Right atrium auricular region (tissue), 2 donors: ENCODE data around the gene TRPM3. TPM values are rescaled to one million over a fixed set of nuclear protein-coding genes. Genes with fewer than 3 reads are reported as not detected.

Experiments
- DNase-seq: peaks from one replicate; pipeline ENCODE4 v3.0.0-alpha.2; 2019; ENCODE audit warnings: low spot score
- H3K27ac ChIP-seq, 2 donors: fragments of 200-600 bp; sonication (generic); 1 replicate in 1 of 2; 2 replicates in 1 of 2; pipeline ENCODE4 v1.5.1; 2016 to 2019
- H3K27me3 ChIP-seq, 2 donors: fragments of 200-600 bp; sonication (generic); one replicate each; pipeline versions ENCODE4 v1.5.1 to v1.6.0; 2017 to 2019
- H3K36me3 ChIP-seq: fragments of 200-600 bp; sonication (generic); one replicate; pipeline ENCODE4 v1.5.1; 2016
- H3K4me1 ChIP-seq, 2 donors: fragments of 200-600 bp; sonication (generic); one replicate each; pipeline versions ENCODE4 v1.5.1 to v1.6.0; 2017 to 2019
- H3K4me3 ChIP-seq, 2 donors: fragments of 200-600 bp; sonication (generic); 1 replicate in 1 of 2; 2 replicates in 1 of 2; pipeline ENCODE4 v1.5.1; 2017 to 2019; ENCODE audit warnings: mild to moderate bottlenecking in 1 of 2, moderate library complexity in 1 of 2
- H3K9me3 ChIP-seq, 2 donors: fragments of 200-600 bp; sonication (generic); one replicate each; pipeline ENCODE4 v1.5.1; 2019
- CTCF ChIP-seq, 2 donors: fragments of 200-600 bp; sonication (generic); IDR thresholded peaks; one replicate each; pipeline ENCODE4 v1.5.1; 2019; ENCODE audit warnings: antibody characterized with exemption in 2 of 2
- total RNA-seq, 2 donors: library from RNA; depleted of rRNA; stranded (reverse); fragments of >200 nt; gene quantifications; one replicate each; pipeline ENCODE4 v1.1.0, GENCODE V29; 2016

The TRPM3 gene
- total RNA-seq, 2 donors from 2014 or later, result 0.59 to 1.5 TPM

GRCh38 chr9:70883963-70884793 is 237.2 kb downstream of the TRPM3 start:
- Histone ChIP-seq H3K9me3 (no peaks in the 10 kb centered on the region), H3K27ac (no peak overlapping the region), H3K4me1 (no peaks in the 10 kb centered on the region), H3K4me3 (no peak overlapping the region), H3K27me3 (no peaks in the 10 kb centered on the region), H3K36me3 (no peaks in the 10 kb centered on the region)
- TF ChIP-seq CTCF (IDR thresholded peaks at IDR 0.05), result no peak
- DNase-seq, result no peak

- Histone ChIP-seq H3K4me1 (no peaks in the 10 kb centered on the region), H3K4me3 (no peak overlapping the region), H3K36me3 (no peaks in the 10 kb centered on the region), H3K27ac (no peak overlapping the region), H3K9me3 (no peaks in the 10 kb centered on the region), H3K27me3 (no peaks in the 10 kb centered on the region)
- no peak for DNase-seq
- no peak for TF ChIP-seq CTCF (IDR thresholded peaks at IDR 0.05)
Observed at GRCh38 chr9:70883056-70883455, 238.4 kb downstream of the TRPM3 start.

- no peaks in the 10 kb centered on the region for H3K27me3 ChIP-seq
Observed at GRCh38 chr9:70881333-70881732, 240.1 kb downstream of the TRPM3 start.

GRCh38 chr9:70880535-70880934 is 240.9 kb downstream of the TRPM3 start:
- Histone ChIP-seq H3K27ac (no peak overlapping the region), H3K4me1 (no peaks in the 10 kb centered on the region), H3K27me3 (no peaks in the 10 kb centered on the region), H3K36me3 (no peaks in the 10 kb centered on the region), H3K9me3 (no peaks in the 10 kb centered on the region), H3K4me3 (no peak overlapping the region)
- TF ChIP-seq CTCF (IDR thresholded peaks at IDR 0.05), result no peak
- DNase-seq, result no peak

More at GRCh38 chr9:70881333-70881732, 240.1 kb downstream of the TRPM3 start:
- no peak for DNase-seq
- H3K36me3 ChIP-seq, result no peaks in the 10 kb centered on the region
- no peak for TF ChIP-seq CTCF (IDR thresholded peaks at IDR 0.05)
- H3K4me1 ChIP-seq, result no peaks in the 10 kb centered on the region
- H3K9me3 ChIP-seq, result no peaks in the 10 kb centered on the region
- H3K27ac ChIP-seq, result no peak overlapping the region
- no peak overlapping the region for H3K4me3 ChIP-seq

- no peak overlapping the region for H3K27ac ChIP-seq
- no peaks in the 10 kb centered on the region for H3K27me3 ChIP-seq
- H3K36me3 ChIP-seq, result no peaks in the 10 kb centered on the region
- DNase-seq, result no peak
- no peaks in the 10 kb centered on the region for H3K4me1 ChIP-seq
- no peak overlapping the region for H3K4me3 ChIP-seq
- H3K9me3 ChIP-seq, result no peaks in the 10 kb centered on the region
- TF ChIP-seq CTCF (IDR thresholded peaks at IDR 0.05), result no peak
Observed at GRCh38 chr9:70878576-70878975, 242.8 kb downstream of the TRPM3 start.

- no peak for DNase-seq
- Histone ChIP-seq H3K4me1 (no peaks in the 10 kb centered on the region), H3K9me3 (no peaks in the 10 kb centered on the region), H3K36me3 (no peaks in the 10 kb centered on the region), H3K4me3 (no peak overlapping the region), H3K27ac (no peak overlapping the region), H3K27me3 (no peaks in the 10 kb centered on the region)
- no peak for TF ChIP-seq CTCF (IDR thresholded peaks at IDR 0.05)
Observed at GRCh38 chr9:70874451-70874850, 247.0 kb downstream of the TRPM3 start.
